BE2C (cell line): ENCODE measurements around the gene CFAP70.

ENCODE experiments used
- DNase-seq: peaks from one replicate; pipeline ENCODE4 v3.0.0-alpha.2; 2020
- H3K27me3 ChIP-seq: fragments of 250-450 bp; sonication (Bioruptor Pico); 2 replicates; pipeline ENCODE4 v1.5.1; 2020; ENCODE audit warnings: mild to moderate bottlenecking
- H3K36me3 ChIP-seq: fragments of 250-450 bp; sonication (Bioruptor Pico); 2 replicates; pipeline ENCODE4 v1.5.1; 2020; ENCODE audit warnings: mild to moderate bottlenecking
- H3K4me1 ChIP-seq: fragments of 250-450 bp; sonication (Bioruptor Pico); 2 replicates; pipeline ENCODE4 v1.5.1; 2020
- H3K4me3 ChIP-seq: 2 replicates; pipeline ENCODE4 v1.5.1; 2011; ENCODE audit warnings: low read depth, low read length
- H3K9me3 ChIP-seq: fragments of 250-450 bp; sonication (Bioruptor Pico); 2 replicates; pipeline ENCODE4 v1.5.1; 2020
- CTCF ChIP-seq: IDR thresholded peaks from 2 replicates; pipeline ENCODE4 v1.5.1; 2012; ENCODE audit warnings: mild to moderate bottlenecking, low read depth, low read length

Gene CFAP70

GRCh38 chr10:73210395-73211105 lies 148.1 kb downstream of the CFAP70 start:
- Histone ChIP-seq H3K27me3 (no peaks in the 10 kb centered on the region), H3K4me3 (no peak overlapping the region), H3K36me3 (no peaks in the 10 kb centered on the region), H3K9me3 (no peaks in the 10 kb centered on the region), H3K4me1 (no peaks in the 10 kb centered on the region)
- TF ChIP-seq CTCF, result no peak
- DNase-seq, result no peak

- TF ChIP-seq CTCF, result no peak
- no peak overlapping the region for H3K4me3 ChIP-seq
- H3K36me3 ChIP-seq, result no peaks in the 10 kb centered on the region
- no peaks in the 10 kb centered on the region for H3K4me1 ChIP-seq
- no peak for DNase-seq
- H3K27me3 ChIP-seq, result no peaks in the 10 kb centered on the region
- H3K9me3 ChIP-seq, result no peaks in the 10 kb centered on the region
Measured at GRCh38 chr10:73209705-73210104, 149.0 kb downstream of the CFAP70 start.

GRCh38 chr10:73207883-73208282 lies 150.8 kb downstream of the CFAP70 start:
- H3K27me3 ChIP-seq, result no peaks in the 10 kb centered on the region
- TF ChIP-seq CTCF, result no peak
- no peak overlapping the region for H3K4me3 ChIP-seq
- H3K4me1 ChIP-seq, result no peaks in the 10 kb centered on the region
- no peaks in the 10 kb centered on the region for H3K36me3 ChIP-seq
- DNase-seq, result no peak
- no peaks in the 10 kb centered on the region for H3K9me3 ChIP-seq

GRCh38 chr10:73206385-73206784 lies 152.3 kb downstream of the CFAP70 start:
- H3K27me3 ChIP-seq, result no peaks in the 10 kb centered on the region
- H3K4me3 ChIP-seq, result no peak overlapping the region
- TF ChIP-seq CTCF, result no peak
- H3K36me3 ChIP-seq, result no peaks in the 10 kb centered on the region
- H3K9me3 ChIP-seq, result no peaks in the 10 kb centered on the region
- H3K4me1 ChIP-seq, result no peaks in the 10 kb centered on the region
- DNase-seq, result no peak

GRCh38 chr10:73205890-73206289 lies 152.8 kb downstream of the CFAP70 start:
- Histone ChIP-seq H3K36me3 (no peaks in the 10 kb centered on the region), H3K4me1 (no peaks in the 10 kb centered on the region), H3K9me3 (no peaks in the 10 kb centered on the region), H3K4me3 (no peak overlapping the region), H3K27me3 (no peaks in the 10 kb centered on the region)
- DNase-seq, result no peak
- TF ChIP-seq CTCF, result no peak

- Histone ChIP-seq H3K27me3 (no peaks in the 10 kb centered on the region), H3K4me3 (no peak overlapping the region), H3K9me3 (no peaks in the 10 kb centered on the region), H3K36me3 (no peaks in the 10 kb centered on the region), H3K4me1 (no peaks in the 10 kb centered on the region)
- no peak for TF ChIP-seq CTCF
- no peak for DNase-seq
Measured at GRCh38 chr10:73205081-73205480, 153.6 kb downstream of the CFAP70 start.
